Left kidney (tissue), 2 donors: Measurements from ENCODE around the gene TNIP2. TPM values are rescaled to one million over a fixed set of nuclear protein-coding genes. Genes with fewer than 3 reads are reported as not detected.
"Not testable (repeated sequence)": the region's sequence is repeated elsewhere in the genome, so short reads cannot be mapped to it uniquely, and the experiment has no call there.

Source experiments
- DNase-seq: peaks from one replicate; pipeline ENCODE4 v3.0.0-alpha.2; 2013
- polyA plus RNA-seq: library from polyadenylated mRNA; unstranded; fragments of 120-200 nt; gene quantifications from one replicate; pipeline ENCODE4 v1.2.1, GENCODE V29; 2013; ENCODE audit not compliant: insufficient read length

The TNIP2 gene
- polyA plus RNA-seq, 1 donor: 16.1 TPM

DNA sequence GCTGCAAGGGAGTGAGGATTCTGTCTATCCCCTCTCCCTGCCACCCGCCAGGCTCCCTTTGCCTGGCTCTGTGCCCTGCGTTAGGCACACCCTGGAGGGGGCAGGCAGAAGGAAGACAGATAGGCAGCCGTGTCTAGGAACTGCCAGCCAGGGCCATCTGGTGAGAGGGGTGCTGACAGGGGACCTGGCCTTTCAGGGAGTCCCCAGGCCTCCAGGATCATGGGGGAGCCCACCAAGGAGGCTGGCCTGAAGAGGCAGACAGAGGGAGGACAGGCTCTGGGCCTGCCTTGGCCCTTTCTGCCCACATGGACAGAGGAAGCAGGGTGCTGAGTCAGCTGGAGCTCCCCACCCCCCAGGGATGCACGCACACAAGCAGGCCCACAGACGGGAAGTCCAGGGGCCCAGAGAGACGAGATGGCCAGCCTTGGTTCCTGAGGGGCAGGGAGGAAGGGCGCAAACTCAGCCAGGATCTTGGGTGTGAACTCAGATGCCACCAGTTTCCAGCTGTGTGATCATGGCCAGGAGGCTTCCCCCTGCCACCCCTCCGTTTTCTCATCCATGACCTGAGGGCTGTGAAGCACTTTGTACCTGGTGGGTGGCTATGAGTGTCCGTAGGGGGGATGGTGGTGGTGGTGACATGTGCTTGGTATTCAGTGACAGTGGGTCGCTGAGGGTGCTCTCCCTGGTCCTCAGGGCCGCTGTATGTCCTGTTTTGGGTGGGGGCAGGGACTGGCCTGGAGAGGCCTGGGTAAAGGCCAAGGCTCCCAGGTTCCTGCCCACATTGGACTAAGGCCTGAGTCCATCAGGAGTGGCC, 38.6 kb upstream of the TNIP2 start:
- no peak for DNase-seq

- no peak for DNase-seq
Measured at GRCh38 chr4:2793586-2794485, 37.7 kb upstream of the TNIP2 start.

- DNase-seq: peak; percentile 61
Measured at GRCh38 chr4:2792711-2793585, 36.8 kb upstream of the TNIP2 start, which contains the start of gene SH3BP2. TSS of gene SH3BP2 (plus strand) at chr4:2793085. CDS start at chr4:2820618, 27,533 bp downstream.

DNA sequence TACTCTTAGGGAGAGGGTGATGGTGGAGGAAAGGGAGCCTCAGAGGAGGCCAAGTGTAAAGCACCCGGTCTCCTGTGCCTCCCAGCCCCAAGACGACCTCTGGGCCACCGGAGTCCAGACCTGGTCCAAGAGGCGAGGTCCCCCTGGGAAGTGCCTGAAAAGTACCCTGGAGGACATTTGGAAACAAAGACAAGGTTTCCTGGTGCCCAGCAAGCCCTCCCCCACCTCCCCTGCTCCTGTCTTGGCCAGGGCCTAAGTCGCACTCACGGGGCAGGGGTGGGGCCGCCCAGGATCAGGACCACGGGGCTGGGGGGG, 36.2 kb upstream of the TNIP2 start:
- no peak for DNase-seq

DNA sequence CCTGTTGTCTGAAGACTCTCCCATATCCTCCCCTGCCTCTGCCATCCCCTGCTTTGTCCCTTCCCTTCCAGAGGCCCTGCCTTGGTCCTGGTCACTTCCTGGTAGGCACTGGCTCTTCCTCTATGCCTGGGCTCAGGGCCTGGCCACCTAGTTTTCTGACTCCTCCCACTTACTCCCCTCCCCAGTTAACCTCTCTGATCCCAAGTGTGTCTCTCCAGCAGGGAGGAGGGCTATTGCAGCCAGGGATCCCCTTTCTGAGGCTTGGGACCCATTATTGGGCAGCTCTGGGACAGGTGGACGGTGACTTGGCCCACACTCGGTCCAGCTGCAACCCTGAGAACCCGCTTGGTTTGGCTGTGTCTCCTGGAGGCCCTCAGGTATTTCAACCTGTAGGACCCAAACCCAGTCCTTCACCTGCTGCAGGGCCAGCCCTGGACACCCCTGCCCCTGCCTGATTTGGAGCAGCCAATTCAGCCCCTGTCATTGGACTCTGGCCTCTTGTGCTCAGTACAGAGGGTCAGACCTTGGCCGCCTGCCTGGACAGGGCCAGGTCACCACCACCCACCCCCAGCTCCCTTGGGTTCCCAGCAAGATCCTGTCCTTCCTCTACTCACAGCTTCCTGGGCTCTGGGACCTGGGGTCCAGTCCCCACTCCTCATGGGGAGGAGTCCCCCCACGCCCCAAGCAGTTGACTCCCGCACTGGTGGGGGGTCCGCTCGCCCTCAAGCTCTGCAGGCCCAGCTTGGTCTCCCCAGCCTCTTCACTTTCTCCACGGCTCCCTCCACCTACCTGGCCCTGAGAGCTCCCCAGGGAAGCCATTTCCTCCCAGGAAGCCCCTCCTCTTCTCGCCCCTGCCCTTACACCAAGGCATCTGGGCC, 35.6 kb upstream of the TNIP2 start:
- DNase-seq: no peak

GRCh38 chr4:2790583-2791517, 34.7 kb upstream of the TNIP2 start:
- DNase-seq: no peak

DNA sequence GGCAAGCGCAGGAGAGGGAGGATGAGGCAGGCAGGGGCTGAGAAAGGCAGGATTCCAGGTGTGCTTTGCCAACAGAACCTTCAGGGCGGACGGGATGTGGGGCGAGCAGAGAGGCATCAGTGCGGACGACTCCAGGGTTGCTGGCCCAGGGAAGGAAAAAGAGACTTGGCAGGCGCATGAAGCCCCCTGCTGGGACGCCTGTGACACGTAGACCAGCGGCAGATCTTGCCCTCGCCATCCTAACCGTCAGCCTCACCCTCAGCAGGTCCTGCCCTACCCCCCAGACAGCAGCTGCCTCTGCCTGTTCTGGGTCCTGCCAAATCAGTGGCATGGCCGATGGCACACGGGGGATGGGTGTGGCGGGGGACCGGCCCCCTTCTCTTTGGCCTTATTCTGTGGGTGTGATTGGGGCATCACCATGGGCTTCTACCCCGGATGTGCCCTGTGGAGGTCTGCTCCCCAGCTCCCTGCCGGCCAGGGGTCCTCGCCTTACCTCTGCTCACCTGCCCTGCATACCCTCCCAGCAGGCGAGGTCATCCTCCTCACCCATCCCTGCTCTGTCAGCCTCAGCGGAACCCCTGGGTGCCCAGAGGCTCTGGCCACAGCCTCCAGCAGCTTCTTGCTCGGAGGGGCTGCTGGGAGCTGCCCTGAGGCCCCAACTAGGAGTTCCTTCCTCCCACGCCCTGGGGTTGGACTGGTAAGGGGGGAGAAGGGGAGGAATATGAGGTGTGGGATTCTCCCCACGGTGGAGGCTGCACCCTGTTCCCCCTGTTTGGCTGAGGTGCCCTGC, 33.9 kb upstream of the TNIP2 start:
- no peak for DNase-seq

DNA sequence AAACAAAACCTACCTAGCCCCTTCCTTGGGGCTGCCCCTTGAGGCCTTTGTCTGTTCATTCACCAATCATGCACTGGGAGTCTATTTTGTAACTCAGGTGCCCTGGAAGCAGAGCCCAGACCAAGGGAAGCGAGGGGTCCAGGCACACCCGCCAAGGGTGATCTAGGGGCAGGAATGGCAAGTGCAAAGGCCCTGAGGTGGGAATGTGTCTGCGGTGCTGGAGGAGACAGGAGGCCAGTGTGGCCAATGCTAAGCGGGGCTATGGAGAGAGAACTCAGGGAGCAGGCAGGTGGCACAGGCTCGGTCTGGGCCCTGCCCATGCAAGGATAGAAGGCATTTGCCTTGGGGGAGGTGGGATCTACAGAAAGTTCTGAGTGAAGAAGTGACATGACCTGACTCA, 33.2 kb upstream of the TNIP2 start:
- DNase-seq: no peak

DNA sequence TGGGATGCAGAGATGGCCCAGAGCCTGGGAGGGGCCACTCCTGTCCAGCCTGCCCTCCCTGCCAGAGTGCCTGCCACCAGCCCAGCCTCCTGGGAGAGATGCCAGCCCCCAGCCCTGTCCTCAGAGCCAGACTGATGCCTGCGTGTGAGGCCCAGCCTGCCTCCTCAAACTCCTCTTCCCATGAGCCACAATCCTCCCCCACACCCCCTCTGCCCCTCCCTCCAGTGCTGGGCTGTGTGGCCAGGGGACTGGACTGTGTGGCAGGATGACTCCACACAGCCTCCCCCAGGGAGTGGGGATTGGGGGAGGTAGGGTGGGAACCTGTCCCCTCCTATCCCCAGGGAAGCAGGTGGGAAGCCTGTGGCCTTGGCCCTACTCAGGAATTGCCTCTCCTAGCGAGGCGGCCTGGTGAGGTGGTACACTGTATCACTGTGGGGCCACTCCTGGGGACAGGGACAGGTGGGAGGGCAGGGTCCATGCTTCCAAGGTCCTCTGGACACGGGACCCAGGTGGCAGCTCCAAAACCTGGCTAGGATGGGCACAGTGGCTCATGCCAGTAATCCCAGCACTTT, 32.5 kb upstream of the TNIP2 start:
- DNase-seq: no peak

GRCh38 chr4:2788101-2788500, 32.0 kb upstream of the TNIP2 start:
- no peak for DNase-seq

DNA sequence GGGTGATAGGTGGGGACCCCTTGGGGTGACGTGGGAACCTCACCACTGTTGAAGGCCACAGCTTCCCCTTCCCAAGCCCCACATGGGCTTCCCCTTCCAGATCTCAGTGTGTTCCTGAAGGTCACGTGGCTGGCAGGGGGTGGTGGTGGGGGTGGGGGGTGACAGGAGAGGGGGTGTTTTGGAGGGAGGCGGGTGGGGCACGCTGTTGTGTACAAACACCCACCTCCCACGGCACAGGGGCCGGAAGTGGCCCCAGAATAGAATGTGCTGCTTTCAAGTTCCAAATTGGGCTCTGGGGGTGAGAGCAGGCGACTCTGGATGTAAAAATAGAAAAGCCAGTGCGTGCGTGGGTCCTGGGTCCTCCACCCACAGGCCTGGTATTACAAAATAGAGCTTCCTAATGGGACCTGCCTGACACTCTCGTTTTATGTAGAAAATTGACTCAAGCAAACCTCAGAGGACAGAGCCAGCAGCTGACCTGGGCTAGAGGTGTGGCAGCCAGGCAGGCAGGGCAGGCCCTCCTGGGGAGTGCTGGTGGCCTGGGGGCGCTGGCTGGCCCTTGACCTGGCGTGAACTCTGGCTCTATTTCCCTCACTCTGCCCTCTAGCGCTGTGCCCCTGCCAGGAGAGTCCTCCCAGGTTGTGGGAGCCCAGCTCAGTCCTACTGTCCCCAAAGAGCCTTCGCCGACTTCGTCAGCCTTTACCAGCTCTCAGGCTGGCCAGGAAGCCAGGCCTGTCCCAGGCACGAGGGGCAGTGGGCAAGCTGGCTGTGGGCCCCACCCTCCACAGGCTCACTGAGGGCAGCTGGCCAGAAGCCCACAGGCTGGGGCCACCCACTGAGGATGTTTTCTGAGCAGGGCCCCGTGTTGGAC, 31.3 kb upstream of the TNIP2 start:
- DNase-seq: no peak

GRCh38 chr4:2786794-2787229, 30.7 kb upstream of the TNIP2 start:
- DNase-seq: no peak

DNA sequence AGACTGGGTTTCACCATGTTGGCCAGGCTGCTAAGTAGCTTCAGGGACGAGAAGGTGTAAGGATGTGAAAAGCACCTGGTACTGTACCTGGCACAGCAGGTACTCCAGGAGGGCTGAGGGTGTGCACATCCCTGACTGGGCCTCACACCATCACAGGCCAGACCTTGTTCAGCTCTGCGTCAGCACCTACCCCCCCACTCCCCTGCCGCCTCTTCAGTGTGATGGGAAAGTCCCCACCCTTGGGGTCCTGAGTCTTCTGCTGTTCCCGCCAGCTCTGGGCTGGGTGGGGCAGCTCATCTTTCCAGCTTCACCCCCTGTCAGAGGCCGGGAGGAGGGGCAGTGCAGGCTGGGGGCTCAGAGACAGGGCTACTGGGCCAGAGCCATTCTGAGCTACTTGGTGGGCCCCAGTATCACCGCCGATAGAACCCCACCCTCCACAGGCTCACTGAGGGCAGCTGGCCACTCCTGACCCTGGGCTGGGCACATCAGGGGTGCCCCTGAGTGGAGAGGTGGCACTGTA, 30.1 kb upstream of the TNIP2 start:
- DNase-seq: no peak

DNA sequence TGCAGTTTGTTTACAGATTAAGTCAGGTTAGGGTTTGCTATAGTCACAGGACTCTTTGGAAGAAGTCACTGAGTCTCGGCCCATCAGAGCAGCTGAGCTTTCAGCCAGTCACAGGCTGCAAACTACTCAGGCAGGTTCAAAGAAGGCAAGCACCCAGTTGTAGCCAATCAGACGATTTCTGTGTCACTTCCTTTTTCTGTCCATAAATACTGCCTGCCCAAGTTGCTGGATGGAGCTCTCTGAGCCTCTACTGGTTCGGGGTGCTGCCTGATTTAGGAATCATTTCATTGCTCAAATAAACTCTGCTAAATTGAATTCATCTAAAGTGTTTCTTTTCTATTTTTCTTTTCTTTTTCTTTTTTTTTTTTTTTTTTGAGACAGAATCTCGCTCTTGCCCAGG, 29.5 kb upstream of the TNIP2 start:
- DNase-seq: no peak

GRCh38 chr4:2783790-2784189, 27.7 kb upstream of the TNIP2 start:
- no peak for DNase-seq

DNA sequence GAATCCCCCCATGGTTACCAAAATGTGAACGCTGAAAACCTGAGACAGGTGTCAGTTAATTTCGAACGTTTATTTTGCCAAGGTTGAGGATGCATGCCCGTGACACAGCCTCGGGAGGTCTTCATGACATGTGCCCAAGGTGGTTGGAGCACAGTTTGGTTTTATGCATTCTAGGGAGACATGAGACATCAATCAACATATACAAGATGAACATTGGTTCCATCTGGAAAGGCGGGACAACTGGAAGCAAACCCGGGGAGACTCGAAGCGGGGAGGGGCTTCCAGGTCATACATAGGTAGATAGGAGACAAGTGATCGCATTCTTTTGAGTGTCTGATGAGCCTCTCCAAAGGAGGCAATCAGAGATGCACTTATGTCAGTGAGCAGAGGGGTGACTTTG, 25.8 kb upstream of the TNIP2 start:
- DNase-seq: no peak

GRCh38 chr4:2780643-2781042, 24.5 kb upstream of the TNIP2 start:
- not testable (repeated sequence) for DNase-seq

DNA sequence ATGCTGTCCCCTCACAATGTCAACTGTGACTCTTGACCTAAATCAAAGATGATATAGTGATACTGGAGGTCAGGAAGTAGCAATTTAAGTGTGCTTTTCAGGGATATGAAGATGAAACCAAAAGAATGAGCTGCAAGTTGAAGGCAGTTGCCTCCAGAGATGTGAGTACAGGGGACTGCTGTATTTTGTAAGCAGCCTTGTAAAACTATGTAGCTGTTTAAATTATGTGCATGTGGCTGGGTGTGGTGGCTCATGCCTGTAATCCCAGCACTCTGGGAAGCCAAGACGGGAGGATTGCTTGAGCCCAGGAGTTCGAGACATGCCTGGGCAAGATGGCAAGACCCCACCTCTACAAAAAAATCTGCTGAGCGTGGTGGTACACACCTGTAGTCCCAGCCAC, 15.1 kb upstream of the TNIP2 start:
- DNase-seq: no peak
